Vagina (tissue), 2 donors: ENCODE measurements around the gene PFKM.

ENCODE experiments used
- POLR2A ChIP-seq, 2 donors: fragments of 450-650 bp; IDR thresholded peaks; one replicate each; pipeline ENCODE4 v1.6.1; 2017; ENCODE audit warnings: antibody characterized with exemption in 2 of 2, mild to moderate bottlenecking in 2 of 2, moderate library complexity in 2 of 2
- POLR2AphosphoS5 ChIP-seq, 2 donors: sonication (generic); formaldehyde crosslinking; IDR thresholded peaks; one replicate each; pipeline ENCODE4 v1.9.0; 2017; ENCODE audit warnings: antibody characterized with exemption in 2 of 2, mild to moderate bottlenecking in 2 of 2, low read depth in 1 of 2; ENCODE audit not compliant: insufficient read depth in 1 of 2

DNA sequence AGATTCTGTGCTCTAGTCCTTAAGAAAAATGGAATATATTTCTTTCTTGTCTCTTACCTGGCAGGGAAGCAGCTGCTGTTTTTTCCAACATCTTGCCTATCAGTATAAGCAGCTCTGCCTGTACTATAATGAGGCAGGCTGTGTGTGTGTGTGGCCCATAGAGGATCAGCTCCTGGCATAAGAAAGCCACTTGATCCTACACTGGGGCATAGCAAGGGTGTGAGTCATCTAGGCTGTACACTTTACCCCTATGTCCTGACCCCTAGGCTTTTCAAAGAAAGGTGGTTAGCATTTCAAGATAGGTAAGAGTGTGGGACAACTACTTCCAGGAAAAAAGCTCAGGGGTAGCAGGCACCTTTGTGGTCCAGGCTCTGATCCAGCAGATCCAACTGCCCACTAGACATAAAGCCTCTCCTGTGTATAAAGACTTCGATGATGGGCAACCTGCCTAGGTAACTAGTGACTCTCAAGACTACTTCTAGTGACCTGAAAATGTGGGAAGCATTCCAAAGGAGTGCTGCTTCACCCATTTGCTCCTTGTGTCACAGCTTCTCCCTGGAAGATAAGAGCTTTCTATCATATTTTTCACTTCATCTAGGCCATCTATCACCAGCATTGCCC is 8.4 kb upstream of the PFKM start:
- no peak for TF ChIP-seq POLR2AphosphoS5 (IDR thresholded peaks at IDR 0.05; ENCODE audit: insufficient read depth in 1 of 2, low read depth in 1 of 2)
- TF ChIP-seq POLR2A (IDR thresholded peaks at IDR 0.05), result no peak
